HG03432 (cell line): ENCODE measurements around the gene ZYX.
"Not testable (repeated sequence)": the region's sequence is repeated elsewhere in the genome, so short reads cannot be mapped to it uniquely, and the experiment has no call there.

Experiments used
- ATAC-seq: cut with Tn5 transposase; IDR thresholded peaks from one replicate; pipeline ENCODE4 v1.9.1; 2021; ENCODE audit warnings: mild to moderate bottlenecking, moderate library complexity; ENCODE audit not compliant: unreplicated experiment

ZYX gene

GRCh38 chr7:143384661-143385631 is 3.8 kb downstream of the ZYX start:
- no peak for ATAC-seq

- ATAC-seq = peak; percentile 61
Measured at GRCh38 chr7:143385891-143386781, 5.0 kb downstream of the ZYX start.

DNA sequence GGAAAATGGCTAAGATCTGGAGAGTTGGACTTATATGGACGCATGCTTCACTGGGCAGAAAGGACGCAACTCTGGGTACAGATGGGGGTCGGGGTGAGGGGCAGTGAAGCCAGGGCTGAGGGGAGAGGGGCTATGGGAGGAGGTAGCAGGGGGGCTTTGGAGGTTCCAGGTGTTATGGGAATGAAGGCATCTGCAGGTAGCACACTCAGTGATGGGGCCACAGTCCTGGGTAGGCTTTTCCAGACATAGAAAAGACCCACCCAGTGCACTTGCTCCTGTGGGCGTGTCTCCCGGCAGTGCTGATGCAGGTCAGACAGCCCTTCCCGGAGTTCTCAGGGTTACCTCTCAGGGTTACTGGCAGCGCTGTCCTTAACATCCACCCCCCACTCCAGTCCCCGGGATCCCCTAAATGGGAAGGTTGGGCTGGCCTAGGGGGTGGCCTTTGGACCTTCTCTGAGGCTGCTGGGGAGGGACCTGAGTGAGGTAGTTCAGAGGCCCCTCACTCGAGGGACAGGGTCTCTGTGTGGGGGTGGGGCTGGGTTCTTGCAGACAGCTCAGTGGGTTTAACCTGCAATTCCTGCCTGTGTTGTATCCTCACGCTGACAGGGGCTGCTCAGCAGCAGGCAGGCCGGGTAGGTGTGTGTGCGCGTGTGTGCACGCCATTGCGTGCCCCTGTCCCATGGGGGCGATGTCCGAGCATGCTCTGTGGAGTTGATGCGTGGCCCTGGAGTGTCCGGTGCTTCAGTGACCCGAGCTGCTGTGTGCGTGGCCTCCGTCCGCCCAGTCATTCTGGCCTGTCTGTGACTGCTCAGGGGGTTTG is 6.2 kb downstream of the ZYX start:
- ATAC-seq = no peak

- no peak for ATAC-seq
Measured at GRCh38 chr7:143388051-143388450, 6.9 kb downstream of the ZYX start.

DNA sequence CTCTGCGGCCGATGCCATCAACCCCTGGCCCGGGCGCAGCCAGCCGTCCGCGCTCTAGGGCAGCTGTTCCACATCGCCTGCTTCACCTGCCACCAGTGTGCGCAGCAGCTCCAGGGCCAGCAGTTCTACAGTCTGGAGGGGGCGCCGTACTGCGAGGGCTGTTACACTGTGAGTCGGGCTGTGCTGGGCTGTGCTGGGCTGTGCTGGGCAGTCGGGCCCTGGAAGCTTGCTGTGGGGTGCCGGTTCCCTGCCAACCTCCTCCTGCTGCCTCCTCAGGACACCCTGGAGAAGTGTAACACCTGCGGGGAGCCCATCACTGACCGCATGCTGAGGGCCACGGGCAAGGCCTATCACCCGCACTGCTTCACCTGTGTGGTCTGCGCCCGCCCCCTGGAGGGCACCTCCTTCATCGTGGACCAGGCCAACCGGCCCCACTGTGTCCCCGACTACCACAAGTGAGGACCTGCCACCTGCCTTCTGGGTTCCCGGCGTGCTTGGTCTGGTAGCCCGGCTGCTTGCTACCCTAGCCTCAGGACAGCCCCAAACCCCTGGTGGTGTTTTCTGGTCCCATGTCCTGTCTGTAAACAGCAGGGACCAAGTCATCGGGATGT is 7.5 kb downstream of the ZYX start:
- no peak for ATAC-seq

DNA sequence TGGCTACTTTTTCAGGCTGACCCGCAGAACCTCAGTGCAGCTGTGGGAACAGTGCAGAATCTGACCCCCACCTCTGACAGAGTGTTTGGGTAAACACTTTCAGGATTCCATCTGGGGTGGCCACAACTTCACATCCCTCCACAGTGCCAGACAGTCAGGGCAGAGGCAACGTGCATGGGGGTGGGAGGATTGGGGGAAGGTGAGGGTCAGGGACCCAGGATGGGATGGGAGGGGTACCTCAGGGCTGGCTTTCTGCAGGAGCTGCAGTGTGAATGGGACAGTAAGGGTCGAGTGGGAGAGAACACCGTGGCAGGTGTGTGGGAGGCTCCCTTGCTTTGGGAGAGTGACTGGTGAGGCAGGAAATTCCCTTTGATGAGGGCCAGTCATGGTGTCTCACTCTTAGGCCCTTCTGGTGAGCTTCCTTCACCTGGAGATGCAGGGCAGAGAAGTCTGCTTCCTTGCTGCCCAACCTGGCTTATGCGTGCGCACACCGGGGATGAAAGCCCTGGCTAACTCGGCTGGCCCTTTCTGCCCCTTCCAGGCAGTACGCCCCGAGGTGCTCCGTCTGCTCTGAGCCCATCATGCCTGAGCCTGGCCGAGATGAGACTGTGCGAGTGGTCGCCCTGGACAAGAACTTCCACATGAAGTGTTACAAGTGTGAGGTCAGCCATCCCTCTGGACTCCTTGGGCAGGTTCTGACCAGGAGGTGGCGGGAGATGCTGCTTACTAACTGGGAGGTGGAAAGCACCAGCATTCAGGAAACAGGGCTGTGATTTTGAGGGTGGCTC is 8.4 kb downstream of the ZYX start:
- ATAC-seq = no peak

DNA sequence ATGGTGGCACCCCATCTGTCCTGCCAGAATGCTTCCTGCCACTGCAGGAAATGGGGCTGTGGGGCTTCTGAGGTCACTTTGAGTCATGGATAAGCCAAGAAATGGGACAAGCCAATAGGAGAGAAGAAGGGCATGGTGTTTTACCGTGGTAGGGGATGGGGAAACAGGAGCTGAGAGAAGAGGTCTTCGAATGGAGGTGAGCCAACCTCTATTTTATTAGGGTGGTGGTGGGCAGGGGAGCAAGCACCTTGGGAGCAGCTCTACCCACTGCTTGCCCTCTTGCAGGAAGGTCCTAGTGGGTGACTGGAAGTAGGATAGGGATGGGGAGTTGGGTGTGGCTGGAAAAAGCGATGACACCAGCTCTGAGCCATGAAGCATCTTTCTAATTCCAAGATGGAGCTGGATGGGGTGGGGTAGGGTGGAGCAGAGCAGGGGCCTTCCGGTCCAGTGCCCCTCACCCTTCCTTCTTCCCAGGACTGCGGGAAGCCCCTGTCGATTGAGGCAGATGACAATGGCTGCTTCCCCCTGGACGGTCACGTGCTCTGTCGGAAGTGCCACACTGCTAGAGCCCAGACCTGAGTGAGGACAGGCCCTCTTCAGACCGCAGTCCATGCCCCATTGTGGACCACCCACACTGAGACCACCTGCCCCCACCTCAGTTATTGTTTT is 9.1 kb downstream of the ZYX start:
- no peak for ATAC-seq

GRCh38 chr7:143390773-143391317 is 9.7 kb downstream of the ZYX start:
- ATAC-seq = no peak

GRCh38 chr7:143391462-143392404 is 10.6 kb downstream of the ZYX start:
- no peak for ATAC-seq

DNA sequence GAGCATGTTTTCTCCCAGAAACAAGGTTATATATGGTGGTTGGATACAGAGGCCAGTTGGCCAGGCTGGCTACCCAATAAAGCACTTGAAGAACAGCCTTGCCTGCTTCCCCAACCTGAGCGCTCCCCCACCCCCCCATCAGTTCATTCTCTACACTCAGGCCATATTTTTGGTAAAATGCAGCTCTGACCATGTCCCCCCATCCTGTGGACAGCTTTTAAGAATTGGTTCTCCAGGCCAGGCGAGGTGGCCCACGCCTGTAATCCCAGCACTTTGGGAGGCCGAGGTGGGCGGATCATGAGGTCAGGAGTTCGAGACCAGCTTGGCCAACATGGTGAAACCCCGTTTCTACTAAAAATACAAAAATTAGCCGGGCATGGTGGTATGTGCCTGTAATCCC is 11.3 kb downstream of the ZYX start:
- not testable (repeated sequence) for ATAC-seq

DNA sequence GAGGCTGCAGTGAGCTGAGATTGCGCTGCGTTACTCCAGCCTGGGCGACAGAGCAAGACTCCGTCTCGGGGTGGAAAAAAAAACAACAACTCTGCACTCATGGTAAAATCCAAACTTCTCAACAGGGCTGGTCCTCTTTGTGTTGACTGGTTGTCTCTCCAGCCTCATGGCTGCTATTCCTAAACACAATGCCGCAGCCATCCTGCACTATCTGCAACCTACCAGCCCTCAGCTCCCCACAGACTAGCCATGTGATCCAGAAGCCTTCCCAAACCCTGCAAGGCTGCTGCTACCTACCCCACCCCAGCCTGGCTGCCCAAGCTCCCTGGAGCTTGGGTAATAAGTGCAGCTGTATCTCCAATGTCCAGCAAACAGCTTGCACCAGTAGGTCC is 11.7 kb downstream of the ZYX start:
- no peak for ATAC-seq

DNA sequence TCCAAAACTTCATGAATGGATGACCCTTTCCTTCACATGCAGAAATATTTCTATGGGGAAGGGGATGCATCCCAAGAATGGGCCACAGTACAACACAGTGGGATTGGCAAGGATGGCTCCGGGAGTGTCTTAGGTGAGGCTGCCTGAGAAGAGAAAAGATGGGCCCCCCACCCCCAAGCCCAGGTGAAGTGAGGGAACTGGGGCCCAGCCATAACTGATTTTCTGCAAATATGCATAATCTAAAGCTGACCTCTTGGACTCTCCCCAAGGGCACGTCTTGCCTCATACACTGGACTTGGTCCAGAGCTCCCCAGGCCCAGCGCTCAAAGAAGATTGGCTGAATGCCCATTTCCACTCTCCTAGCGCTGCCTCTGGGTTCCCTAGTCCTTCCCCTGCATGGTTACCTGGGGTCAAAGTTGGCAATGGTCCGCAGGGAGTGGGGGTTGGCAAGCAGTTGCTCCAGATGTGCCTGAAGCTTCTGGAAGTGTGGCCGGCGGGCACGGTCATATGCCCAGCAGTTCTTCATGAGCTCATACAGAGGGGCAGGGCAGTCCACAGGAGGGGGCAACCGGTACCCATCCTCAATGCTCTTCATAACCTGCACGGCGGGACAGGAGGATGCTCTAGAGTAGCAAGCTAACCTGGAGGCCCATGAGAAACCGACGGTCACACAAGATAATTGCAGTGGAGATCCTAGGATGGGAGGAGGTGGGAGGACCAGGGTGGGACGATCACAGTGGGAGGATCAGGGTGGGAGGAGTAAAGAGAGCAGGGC is 12.3 kb downstream of the ZYX start:
- no peak for ATAC-seq

DNA sequence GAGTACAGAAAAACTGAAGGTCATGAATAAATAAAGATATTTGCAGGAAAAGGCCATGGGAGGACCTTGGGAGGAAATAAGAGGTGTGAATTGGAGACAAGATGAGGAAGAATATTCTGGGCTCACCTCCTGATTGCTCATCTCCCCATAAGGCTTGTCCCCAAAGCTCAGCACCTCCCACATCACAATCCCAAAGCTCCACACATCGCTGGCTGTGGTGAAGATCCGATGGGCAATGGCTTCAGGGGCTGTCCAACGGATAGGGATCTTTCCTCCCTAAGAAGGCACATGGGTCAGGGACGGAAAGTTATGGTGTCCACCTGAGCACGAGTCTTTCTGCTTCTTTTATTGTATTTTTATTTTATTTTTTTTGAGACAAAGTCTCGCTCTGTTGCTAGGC is 12.9 kb downstream of the ZYX start:
- ATAC-seq = no peak

DNA sequence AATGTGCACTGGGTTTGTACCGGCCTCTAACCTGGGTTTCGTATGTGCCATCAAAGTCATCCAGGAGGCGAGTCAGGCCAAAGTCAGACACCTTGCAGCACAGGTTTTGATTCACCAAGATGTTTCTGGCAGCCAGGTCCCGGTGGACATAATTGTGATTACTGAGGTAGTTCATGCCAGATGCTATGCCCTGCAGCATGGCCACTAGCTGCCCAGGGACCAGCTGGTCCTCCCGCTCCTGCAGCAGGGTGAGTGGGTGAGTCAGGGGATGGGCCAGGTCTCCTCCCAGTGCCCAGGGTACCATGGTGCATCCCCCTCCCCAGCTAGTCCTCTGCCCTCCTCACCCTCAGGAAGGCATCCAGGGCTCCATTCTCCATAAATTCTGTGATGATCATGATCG is 13.6 kb downstream of the ZYX start:
- ATAC-seq = no peak

DNA sequence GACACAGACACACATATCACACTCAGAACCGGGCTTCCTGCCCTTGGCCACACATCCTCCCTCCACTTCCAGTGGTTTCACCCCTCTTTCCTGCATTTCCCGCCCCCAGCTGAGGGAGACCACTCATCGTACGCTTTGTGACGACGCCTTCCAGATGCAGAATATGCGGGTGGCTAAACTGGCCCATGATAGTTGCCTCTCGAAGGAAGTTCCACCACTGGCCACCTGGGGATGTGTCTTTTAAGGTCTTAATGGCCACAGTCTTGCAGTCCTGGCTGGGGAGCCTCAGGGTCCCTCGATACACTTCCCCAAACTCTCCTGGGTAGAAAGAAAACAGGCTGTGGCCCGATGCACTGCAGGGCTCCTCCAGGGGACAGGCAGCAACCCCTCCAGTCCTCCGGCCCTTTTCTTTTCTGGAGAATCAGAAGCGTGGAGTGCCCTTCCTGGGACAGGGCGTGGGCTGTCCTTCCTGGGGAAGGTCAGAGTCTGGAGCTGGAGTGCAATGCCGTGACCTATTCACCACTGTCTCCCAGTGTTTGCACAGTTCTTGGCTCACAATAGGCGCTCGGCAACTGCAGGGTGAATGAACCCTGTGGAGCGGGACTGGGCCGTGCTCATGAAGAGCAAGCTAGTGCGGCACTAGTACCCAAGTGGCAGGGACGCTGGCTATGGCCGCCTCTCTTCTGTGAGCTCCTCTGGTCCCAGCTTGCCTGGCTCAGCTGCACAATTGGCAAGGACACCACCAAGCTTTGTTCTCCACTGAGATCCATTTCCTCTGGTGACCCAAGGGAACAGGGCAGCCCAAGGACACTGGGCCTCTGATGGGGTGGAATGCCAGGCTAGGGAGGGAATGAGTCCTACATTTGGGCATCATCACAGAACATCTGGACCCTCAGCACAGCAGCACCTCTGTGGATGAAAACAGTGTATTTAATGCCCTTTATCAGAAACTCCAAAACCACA is 14.3 kb downstream of the ZYX start:
- no peak for ATAC-seq

- ATAC-seq = no peak
Measured at GRCh38 chr7:143396182-143396581, 15.0 kb downstream of the ZYX start.
